ENCODE measurements around the gene APBB2. TPM values are rescaled to one million over a fixed set of nuclear protein-coding genes. Genes with fewer than 3 reads are reported as not detected.

APBB2 gene
- total and polyA plus RNA-seq, 4 donors = 4.8 to 31.5 (median 11.2) TPM

- no peak overlapping the region for H3K27ac ChIP-seq (ENCODE audit: low read depth in 1 of 2, low read length in 2 of 2)
- H3K9me3 ChIP-seq (ENCODE audit: control insufficient read depth in 4 of 4, low read length in 3 of 4) = no peaks in the 10 kb centered on the region
- H3K27me3 ChIP-seq (ENCODE audit: control insufficient read depth in 4 of 4, insufficient read depth in 4 of 4, low read length in 3 of 4) = no peaks in the 10 kb centered on the region
- H3K4me1 ChIP-seq (ENCODE audit: control insufficient read depth in 4 of 4, insufficient read depth in 4 of 4, low read length in 3 of 4) = peaks cover 0 to 3% (median 0%) of the 10 kb centered on the region in 4 donors
- WGBS = 68% methylated on average over 3 of the region's 3 CpGs
- TF ChIP-seq FOXA2 (IDR thresholded peaks at IDR 0.05) (no peak), YY1 (IDR thresholded peaks at IDR 0.05) (no peak), HNF4A (conservative IDR thresholded peaks at IDR 0.05) (no peak), CTCF (IDR thresholded peaks at IDR 0.05; ENCODE audit: low read depth, low read length, missing input control) (no peak), JUND (IDR thresholded peaks at IDR 0.05) (no peak), HNF4G (IDR thresholded peaks at IDR 0.05) (no peak), SP1 (IDR thresholded peaks at IDR 0.05) (no peak), EGR1 (IDR thresholded peaks at IDR 0.05; ENCODE audit: low read depth in 2 of 2) (no peak), RAD21 (IDR thresholded peaks at IDR 0.05) (no peak), FOXA1 (IDR thresholded peaks at IDR 0.05) (no peak), GABPA (IDR thresholded peaks at IDR 0.05 in 1 of 2, conservative IDR thresholded peaks at IDR 0.05 in 1 of 2) (no peak), REST (IDR thresholded peaks at IDR 0.05) (no peak), MAX (IDR thresholded peaks at IDR 0.05) (no peak), ATF3 (IDR thresholded peaks at IDR 0.05) (no peak), ZBTB33 (IDR thresholded peaks at IDR 0.05) (no peak), NR2F2 (IDR thresholded peaks at IDR 0.05) (no peak), TAF1 (conservative IDR thresholded peaks at IDR 0.05) (no peak), RXRA (IDR thresholded peaks at IDR 0.05) (no peak)
- no peak overlapping the region for H3K4me3 ChIP-seq (ENCODE audit: low read depth in 1 of 3, low read length in 3 of 3)
- peaks cover 0 to 2% (median 0%) of the 10 kb centered on the region in 4 donors for H3K36me3 ChIP-seq (ENCODE audit: control insufficient read depth in 4 of 4, insufficient read depth in 3 of 4, low read depth in 1 of 4, low read length in 3 of 4)
- no peak for DNase-seq (ENCODE audit: low spot score)
- H3K9ac ChIP-seq (ENCODE audit: low read depth in 1 of 2, low read length in 2 of 2) = no peak overlapping the region
These were observed 156.9 kb downstream of the APBB2 start for GRCh38 chr4:41057467-41057866.

Measured in liver (tissue), 9 donors.